Measurements from ENCODE around the gene ACSM3. TPM values are rescaled to one million over a fixed set of nuclear protein-coding genes. Genes with fewer than 3 reads are reported as not detected.
A peak's percentile ranks its signal among the peaks of the same experiment; 100 is the strongest.

Gene ACSM3
- total RNA-seq, 3 donors from 2014 or later = 27.0 to 45.1 (median 42.2) TPM

- H3K9me3 ChIP-seq = no peaks in the 10 kb centered on the region
- intact Hi-C loops (cut with DNase I, micrococcal nuclease) = no loop called here
- peak overlapping the region; percentile 98 for H3K4me3 ChIP-seq
- no peak for TF ChIP-seq CTCF (IDR thresholded peaks at IDR 0.05)
- peak; percentile 92 to 95 (median 93) for DNase-seq
- peaks cover 5% of the 10 kb centered on the region for H3K36me3 ChIP-seq (ENCODE audit: low read depth)
- ATAC-seq = peak; percentile 94
- H3K4me1 ChIP-seq (ENCODE audit: low read depth) = peaks cover 14% of the 10 kb centered on the region
Measured at GRCh38 chr16:20740901-20741521, 22.8 kb upstream of the ACSM3 start.

DNA sequence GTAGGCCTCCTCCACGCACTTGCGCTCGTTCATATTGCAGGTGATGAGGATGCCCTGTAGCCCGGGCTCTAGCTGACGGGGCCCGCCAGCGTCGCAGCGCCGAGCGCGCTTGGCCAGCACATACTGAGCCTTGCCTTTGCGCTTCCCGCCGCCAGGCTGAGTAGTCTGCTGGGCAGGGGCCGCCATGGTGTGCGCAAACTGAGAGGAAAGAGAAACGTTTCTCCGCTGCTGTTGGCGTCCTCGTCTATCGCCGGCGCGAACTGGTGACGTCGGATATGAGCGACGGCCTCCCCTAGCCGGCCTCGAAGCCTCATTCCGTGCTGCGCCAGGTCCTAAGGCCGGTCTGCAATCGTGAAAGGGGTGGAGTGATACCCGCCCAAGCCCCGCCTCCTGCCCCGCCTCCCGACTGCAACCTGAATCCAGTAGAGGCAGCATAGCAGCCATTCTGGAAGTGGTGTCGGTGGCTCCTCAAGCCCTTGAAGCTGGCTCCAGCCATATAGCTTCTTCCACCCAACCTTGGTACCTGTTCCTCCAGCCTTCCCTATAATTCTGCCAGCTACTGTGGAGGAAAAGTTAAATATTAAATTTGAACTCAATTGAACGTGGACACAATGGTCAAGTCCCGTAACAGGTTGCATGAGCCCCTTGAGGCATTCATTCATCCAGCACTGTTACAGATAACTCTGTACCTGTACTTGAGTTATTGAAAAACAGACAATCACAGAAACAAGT is 22.1 kb upstream of the ACSM3 start, which contains the start of gene THUMPD1:
Gene THUMPD1, minus strand, starts transcription at position 265 of the 732 bp plus-strand sequence. Its CDS starts 79 bp downstream, at position 186.
- Histone ChIP-seq H3K36me3 (ENCODE audit: low read depth) (peaks cover 1% of the 10 kb centered on the region), H3K4me1 (ENCODE audit: low read depth) (peaks cover 14% of the 10 kb centered on the region), H3K4me3 (peak within 1 kb of the TSS; percentile 98), H3K9me3 (peaks cover 3% of the 10 kb centered on the region)
- peak; percentile 98 for ATAC-seq
- intact Hi-C loops (cut with DNase I, micrococcal nuclease) = no loop called here
- TF ChIP-seq CTCF (IDR thresholded peaks at IDR 0.05) = peak; percentile 6
- DNase-seq = peak; percentile 98 to 99 (median 99)

GRCh38 chr16:20743591-20743990 is 20.2 kb upstream of the ACSM3 start:
- DNase-seq (no peak), ATAC-seq (no peak)
- H3K9me3 ChIP-seq = peaks cover 15% of the 10 kb centered on the region
- no peak overlapping the region for H3K4me3 ChIP-seq
- H3K36me3 ChIP-seq (ENCODE audit: low read depth) = no peaks in the 10 kb centered on the region
- TF ChIP-seq CTCF (IDR thresholded peaks at IDR 0.05) = no peak
- peaks cover 14% of the 10 kb centered on the region for H3K4me1 ChIP-seq (ENCODE audit: low read depth)
- intact Hi-C loops (cut with DNase I, micrococcal nuclease) = no loop called here

DNA sequence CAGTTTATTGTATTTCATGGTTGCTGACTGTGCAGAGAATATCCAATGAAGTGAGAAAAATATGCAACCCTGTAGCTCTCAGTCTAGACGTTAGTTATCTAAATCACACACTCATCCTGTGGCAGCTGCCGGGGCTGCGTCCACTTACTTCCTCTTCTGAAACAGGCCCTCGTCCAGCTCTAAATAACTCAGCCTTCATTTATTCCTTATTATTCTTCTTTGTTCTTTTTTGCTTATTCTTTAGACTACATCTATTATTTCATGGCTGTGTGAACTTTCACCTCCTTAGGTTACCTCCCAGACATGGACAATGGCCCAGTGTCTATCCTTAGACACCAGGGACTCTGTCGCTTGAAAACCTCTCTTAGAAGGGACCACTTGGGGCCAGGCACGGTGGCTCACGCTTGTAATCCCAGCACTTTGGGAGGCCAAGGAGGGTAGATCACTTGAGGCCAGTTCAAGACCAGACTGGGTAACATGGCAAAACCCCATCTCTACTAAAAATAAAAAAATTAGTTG is 18.8 kb upstream of the ACSM3 start:
- no peak for DNase-seq
- TF ChIP-seq CTCF (IDR thresholded peaks at IDR 0.05) = no peak
- ATAC-seq = no peak
- intact Hi-C loops (cut with DNase I, micrococcal nuclease) = no loop called here
- Histone ChIP-seq H3K36me3 (ENCODE audit: low read depth) (no peaks in the 10 kb centered on the region), H3K4me3 (no peak overlapping the region), H3K9me3 (peaks cover 15% of the 10 kb centered on the region), H3K4me1 (ENCODE audit: low read depth) (peaks cover 7% of the 10 kb centered on the region)

- H3K9me3 ChIP-seq = peaks cover 15% of the 10 kb centered on the region
- DNase-seq (no peak), ATAC-seq (no peak)
- no peaks in the 10 kb centered on the region for H3K4me1 ChIP-seq (ENCODE audit: low read depth)
- no peak for TF ChIP-seq CTCF (IDR thresholded peaks at IDR 0.05)
- no peaks in the 10 kb centered on the region for H3K36me3 ChIP-seq (ENCODE audit: low read depth)
- H3K4me3 ChIP-seq = no peak overlapping the region
- intact Hi-C loops (cut with DNase I, micrococcal nuclease) = no loop called here
Measured at GRCh38 chr16:20746461-20746860, 17.4 kb upstream of the ACSM3 start.

Measured in mucosa of descending colon (tissue), 3 donors.